H9 (cell line): Measurements from ENCODE around the gene CACNA1D. TPM values are rescaled to one million over a fixed set of nuclear protein-coding genes. Genes with fewer than 3 reads are reported as not detected.

ENCODE experiments used
- DNase-seq: peaks from one replicate; pipeline ENCODE4 v3.0.0-alpha.2; 2017
- H2AFZ ChIP-seq: one replicate; pipeline ENCODE4 v1.6.1; 2013; ENCODE audit warnings: mild to moderate bottlenecking, low read length, control low read depth, moderate library complexity
- H2AK5ac ChIP-seq: 2 replicates; pipeline ENCODE4 v1.6.1; 2013; ENCODE audit warnings: low read length, control low read depth, mixed read lengths; ENCODE audit not compliant: insufficient read length
- H2BK120ac ChIP-seq: one replicate; pipeline ENCODE4 v1.6.1; 2013; ENCODE audit warnings: low read depth, mild to moderate bottlenecking, low read length, control low read depth, inconsistent platforms; ENCODE audit not compliant: poor library complexity, severe bottlenecking
- H2BK12ac ChIP-seq: 2 replicates; pipeline ENCODE4 v1.6.1; 2013; ENCODE audit warnings: low read length, control low read depth, mixed read lengths, low read depth; ENCODE audit not compliant: insufficient read length
- H2BK15ac ChIP-seq: 2 replicates; pipeline ENCODE4 v1.6.1; 2013; ENCODE audit warnings: low read depth, low read length, control low read depth
- H2BK20ac ChIP-seq: one replicate; pipeline ENCODE4 v1.6.1; 2013; ENCODE audit warnings: low read depth, mild to moderate bottlenecking, low read length, control low read depth, inconsistent platforms; ENCODE audit not compliant: poor library complexity, severe bottlenecking
- H2BK5ac ChIP-seq: 2 replicates; pipeline ENCODE4 v1.6.1; 2013; ENCODE audit warnings: low read length, control low read depth, mixed read lengths; ENCODE audit not compliant: insufficient read length
- H3K14ac ChIP-seq: 2 replicates; pipeline ENCODE4 v1.6.1; 2013; ENCODE audit warnings: low read length, control low read depth; ENCODE audit not compliant: insufficient read depth
- H3K18ac ChIP-seq: 2 replicates; pipeline ENCODE4 v1.6.1; 2013; ENCODE audit warnings: low read depth, mild to moderate bottlenecking, mixed read lengths, low read length, control low read depth; ENCODE audit not compliant: insufficient read length
- H3K23ac ChIP-seq: 2 replicates; pipeline ENCODE4 v1.6.1; 2013; ENCODE audit warnings: low read length, control low read depth, mixed read lengths, low read depth; ENCODE audit not compliant: insufficient read length
- H3K23me2 ChIP-seq: 2 replicates; pipeline ENCODE4 v1.6.1; 2013; ENCODE audit warnings: low read depth, mild to moderate bottlenecking, mixed read lengths, low read length, control low read depth; ENCODE audit not compliant: insufficient read length, poor library complexity, severe bottlenecking
- H3K27ac ChIP-seq: 2 replicates; pipeline ENCODE4 v1.5.1; 2013; ENCODE audit warnings: low read length, control low read depth, mixed read lengths, low read depth; ENCODE audit not compliant: insufficient read length
- H3K27me3 ChIP-seq: 2 replicates; pipeline ENCODE4 v1.6.1; 2013; ENCODE audit warnings: low read length, control low read depth, inconsistent platforms; ENCODE audit not compliant: insufficient read depth
- H3K4ac ChIP-seq: 2 replicates; pipeline ENCODE4 v1.6.1; 2013; ENCODE audit warnings: low read depth, mild to moderate bottlenecking, control low read depth, inconsistent platforms, low read length, moderate library complexity
- H3K4me1 ChIP-seq: 2 replicates; pipeline ENCODE4 v1.6.1; 2013; ENCODE audit warnings: low read length, control low read depth, inconsistent platforms; ENCODE audit not compliant: insufficient read depth
- H3K4me2 ChIP-seq: 2 replicates; pipeline ENCODE4 v1.6.1; 2013; ENCODE audit warnings: low read length, control low read depth, mixed read lengths; ENCODE audit not compliant: insufficient read length, insufficient read depth
- H3K56ac ChIP-seq: 2 replicates; pipeline ENCODE4 v1.6.1; 2013; ENCODE audit warnings: low read depth, mild to moderate bottlenecking, mixed read lengths, low read length, control low read depth; ENCODE audit not compliant: insufficient read length
- H3K79me1 ChIP-seq: 2 replicates; pipeline ENCODE4 v1.6.1; 2013; ENCODE audit warnings: low read depth, mild to moderate bottlenecking, moderate library complexity, low read length, control low read depth, inconsistent platforms; ENCODE audit not compliant: insufficient read depth, poor library complexity, severe bottlenecking
- H3K79me2 ChIP-seq: 2 replicates; pipeline ENCODE4 v1.6.1; 2013; ENCODE audit warnings: low read length, control low read depth, inconsistent platforms; ENCODE audit not compliant: insufficient read depth
- H3K9ac ChIP-seq: 2 replicates; pipeline ENCODE4 v1.6.1; 2013; ENCODE audit warnings: low read length, control low read depth, mixed read lengths; ENCODE audit not compliant: insufficient read length; ENCODE audit errors: extremely low read depth
- H3K9me3 ChIP-seq: one replicate; pipeline ENCODE4 v1.6.1; 2013; ENCODE audit warnings: low read depth, low read length, inconsistent platforms; ENCODE audit not compliant: control insufficient read depth
- H3T11ph ChIP-seq: one replicate; pipeline ENCODE4 v1.6.1; 2013; ENCODE audit warnings: mild to moderate bottlenecking, low read length, control low read depth, inconsistent platforms
- H4K20me1 ChIP-seq: one replicate; pipeline ENCODE4 v1.6.1; 2013; ENCODE audit not compliant: control insufficient read depth, insufficient read length, insufficient read depth
- H4K5ac ChIP-seq: 2 replicates; pipeline ENCODE4 v1.6.1; 2013; ENCODE audit warnings: low read depth, mild to moderate bottlenecking, mixed read lengths, low read length, control low read depth; ENCODE audit not compliant: insufficient read length
- H4K8ac ChIP-seq: replicated peaks from 2 replicates; pipeline ENCODE4 v1.6.1; 2013; ENCODE audit warnings: low read length, control low read depth, mixed read lengths, low read depth; ENCODE audit not compliant: insufficient read length
- H4K91ac ChIP-seq: 2 replicates; pipeline ENCODE4 v1.6.1; 2013; ENCODE audit warnings: low read depth, mild to moderate bottlenecking, moderate library complexity, mixed read lengths, low read length, control low read depth; ENCODE audit not compliant: insufficient read length
- H3K27ac Mint-ChIP-seq, 3 experiments: 2 replicates in 2 of 3; 3 replicates in 1 of 3; pipeline ENCODE4 v1.8.0; 2020 to 2021; ENCODE audit warnings: mixed read lengths in 3 of 3, mild to moderate bottlenecking in 1 of 3, moderate library complexity in 1 of 3
- H3K27me3 Mint-ChIP-seq: 2 replicates; pipeline ENCODE4 v1.8.0; 2021; ENCODE audit warnings: low read depth, mild to moderate bottlenecking, moderate library complexity, mixed read lengths
- H3K36me3 Mint-ChIP-seq, 3 experiments: 2 replicates in 2 of 3; 3 replicates in 1 of 3; pipeline ENCODE4 v1.8.0; 2020 to 2021; ENCODE audit warnings: low read depth in 3 of 3, mixed read lengths in 3 of 3; ENCODE audit not compliant: insufficient read depth in 1 of 3
- H3K4me1 Mint-ChIP-seq, 2 experiments: 2 replicates each; pipeline ENCODE4 v1.8.0; 2020; ENCODE audit warnings: mixed read lengths in 2 of 2
- H3K4me3 Mint-ChIP-seq, 2 experiments: 2 replicates in 1 of 2; 3 replicates in 1 of 2; pipeline ENCODE4 v1.8.0; 2020 to 2021; ENCODE audit warnings: mild to moderate bottlenecking in 2 of 2, mixed read lengths in 2 of 2, moderate library complexity in 1 of 2
- H3K9me3 Mint-ChIP-seq, 2 experiments: 2 replicates in 1 of 2; 3 replicates in 1 of 2; pipeline ENCODE4 v1.8.0; 2020; ENCODE audit warnings: mild to moderate bottlenecking in 2 of 2, mixed read lengths in 2 of 2, moderate library complexity in 1 of 2
- CTCF ChIP-seq: fragments of 200-600 bp; sonication (generic); conservative IDR thresholded peaks from 3 replicates; pipeline ENCODE4 v1.8.0; 2021; ENCODE audit warnings: antibody characterized with exemption, mild to moderate bottlenecking
- WGBS: extraction: QIAGEN DNeasy Blood & Tissue Kit; methylation state at CpG from one replicate; pipeline ENCODE4 v1.1.7; 2013; ENCODE audit warnings: missing lambda C conversion rate, low lambda C conversion rate, mixed read lengths; ENCODE audit not compliant: insufficient read length; ENCODE audit errors: extremely low coverage; 5-methylcytosine and 5-hydroxymethylcytosine counted together
- total RNA-seq: library from RNA; stranded (reverse); gene quantifications from 2 replicates; pipeline ENCODE4 v1.2.1, GENCODE V29; 2021

The CACNA1D gene
- total RNA-seq, 1 experiment from 2014 or later: 3.5 TPM

GRCh38 chr3:53641397-53641796 lies 147.0 kb downstream of the CACNA1D start:
- H3K23me2 ChIP-seq: no peaks in the 10 kb centered on the region
- Mint-ChIP-seq H3K4me1 (peaks cover 0 to 5% of the 10 kb centered on the region in 2 experiments), H3K4me3 (no peak overlapping the region), H3K27ac (no peak overlapping the region), H3K9me3 (no peaks in the 10 kb centered on the region), H3K27me3 (peaks cover 11% of the 10 kb centered on the region), H3K36me3 (no peaks in the 10 kb centered on the region)
- H2BK5ac ChIP-seq: no peak overlapping the region
- H3K56ac ChIP-seq: no peak overlapping the region
- no peak overlapping the region for H4K5ac ChIP-seq
- H2BK12ac ChIP-seq: no peak overlapping the region
- no peak overlapping the region for H3T11ph ChIP-seq
- no peak overlapping the region for H2AK5ac ChIP-seq
- no peaks in the 10 kb centered on the region for H3K27me3 ChIP-seq
- H3K27ac ChIP-seq: no peak overlapping the region
- no peak overlapping the region for H3K14ac ChIP-seq
- no peaks in the 10 kb centered on the region for H3K79me1 ChIP-seq
- no peaks in the 10 kb centered on the region for H4K20me1 ChIP-seq
- DNase-seq: no peak
- WGBS: no CpG with 5 or more reads among the region's 5 CpGs
- H2BK120ac ChIP-seq: no peak overlapping the region
- no peak overlapping the region for H2BK20ac ChIP-seq
- H3K9me3 ChIP-seq: no peaks in the 10 kb centered on the region
- H3K4me2 ChIP-seq: no peak overlapping the region
- H3K4ac ChIP-seq: no peak overlapping the region
- no peaks in the 10 kb centered on the region for H3K4me1 ChIP-seq
- H4K91ac ChIP-seq: no peak overlapping the region
- no peak for TF ChIP-seq CTCF
- H3K18ac ChIP-seq: no peak overlapping the region
- H3K9ac ChIP-seq: no peak overlapping the region
- no peak overlapping the region for H2AFZ ChIP-seq
- H3K79me2 ChIP-seq: no peaks in the 10 kb centered on the region
- no peak overlapping the region for H4K8ac ChIP-seq
- no peak overlapping the region for H2BK15ac ChIP-seq
- H3K23ac ChIP-seq: no peak overlapping the region
